Astrocyte (in vitro differentiated cells and primary cell): ENCODE measurements around the gene PDLIM1. TPM values are rescaled to one million over a fixed set of nuclear protein-coding genes. Genes with fewer than 3 reads are reported as not detected.

Source experiments
- DNase-seq: peaks from one replicate; pipeline ENCODE4 v3.0.0-alpha.2; 2010; ENCODE audit warnings: low read depth
- FAIRE-seq: peaks from 2 replicates; lab custom pipeline; 2011; peaks lifted over from hg19 to GRCh38; lab: Jason Lieb, UNC
- H2AFZ ChIP-seq: 2 replicates; pipeline ENCODE4 v1.6.0; 2012; ENCODE audit warnings: low read depth, low read length, inconsistent platforms
- H3K27ac ChIP-seq: 2 replicates; pipeline ENCODE4 v1.5.1; 2011; ENCODE audit warnings: low read depth, low read length, inconsistent platforms
- H3K27me3 ChIP-seq: 2 replicates; pipeline ENCODE4 v1.6.0; 2011; ENCODE audit warnings: low read length, inconsistent platforms; ENCODE audit not compliant: insufficient read depth
- H3K36me3 ChIP-seq: 2 replicates; pipeline ENCODE4 v1.5.1; 2011; ENCODE audit warnings: low read length, inconsistent platforms; ENCODE audit not compliant: insufficient read depth
- H3K4me1 ChIP-seq: 2 replicates; pipeline ENCODE4 v1.5.1; 2011; ENCODE audit warnings: low read length, inconsistent platforms; ENCODE audit not compliant: insufficient read depth
- H3K4me2 ChIP-seq: 2 replicates; pipeline ENCODE4 v1.6.0; 2012; ENCODE audit warnings: low read length, inconsistent platforms
- H3K4me3 ChIP-seq: 2 replicates; pipeline ENCODE4 v1.5.1; 2011; ENCODE audit warnings: low read depth, mild to moderate bottlenecking, low read length, inconsistent platforms; ENCODE audit not compliant: insufficient read depth
- H3K79me2 ChIP-seq: 2 replicates; pipeline ENCODE4 v1.6.0; 2012; ENCODE audit warnings: mild to moderate bottlenecking, low read length, inconsistent platforms; ENCODE audit not compliant: insufficient read depth
- H3K9ac ChIP-seq: 2 replicates; pipeline ENCODE4 v1.6.0; 2012; ENCODE audit warnings: mild to moderate bottlenecking, low read length, inconsistent platforms
- H3K9me3 ChIP-seq: 2 replicates; pipeline ENCODE4 v1.5.1; 2012; ENCODE audit warnings: low read depth, mild to moderate bottlenecking, low read length, inconsistent platforms; ENCODE audit not compliant: insufficient read depth
- H4K20me1 ChIP-seq: 2 replicates; pipeline ENCODE4 v1.6.0; 2012; ENCODE audit warnings: low read length, inconsistent platforms; ENCODE audit not compliant: insufficient read depth
- H3K27ac Mint-ChIP-seq: one replicate; pipeline ENCODE4 v1.8.0; 2021; ENCODE audit warnings: mild to moderate bottlenecking, mixed read lengths; ENCODE audit not compliant: unreplicated experiment
- H3K27me3 Mint-ChIP-seq: one replicate; pipeline ENCODE4 v1.8.0; 2021; ENCODE audit warnings: low read depth, mixed read lengths; ENCODE audit not compliant: unreplicated experiment
- H3K36me3 Mint-ChIP-seq: one replicate; pipeline ENCODE4 v1.8.0; 2021; ENCODE audit warnings: low read depth, mixed read lengths; ENCODE audit not compliant: unreplicated experiment
- H3K4me1 Mint-ChIP-seq: one replicate; pipeline ENCODE4 v1.8.0; 2021; ENCODE audit warnings: low read depth, mixed read lengths; ENCODE audit not compliant: unreplicated experiment
- H3K4me3 Mint-ChIP-seq: one replicate; pipeline ENCODE4 v1.8.0; 2021; ENCODE audit warnings: mild to moderate bottlenecking, moderate library complexity, mixed read lengths; ENCODE audit not compliant: unreplicated experiment
- H3K9me3 Mint-ChIP-seq: one replicate; pipeline ENCODE4 v1.8.0; 2021; ENCODE audit warnings: mild to moderate bottlenecking, mixed read lengths; ENCODE audit not compliant: unreplicated experiment
- EZH2 ChIP-seq: IDR thresholded peaks from 2 replicates; pipeline ENCODE4 v1.6.1; 2012; ENCODE audit warnings: mild to moderate bottlenecking, low read length, inconsistent platforms; ENCODE audit not compliant: insufficient read depth
- total RNA-seq: library from RNA; stranded (reverse); gene quantifications from 2 replicates; pipeline ENCODE4 v1.2.1, GENCODE V29; 2021
- TF ChIP-seq, protein P1 (sequence below): IDR thresholded peaks from 2 replicates; pipeline ENCODE4 v1.5.1; 2011; ENCODE audit warnings: low read depth, mild to moderate bottlenecking, inconsistent platforms, low read length, moderate library complexity; ENCODE audit not compliant: insufficient read depth

Gene PDLIM1
- total RNA-seq, 1 donor from 2014 or later = 320 TPM

- no peak overlapping the region for H3K27ac ChIP-seq
- H3K4me1 Mint-ChIP-seq = peaks cover 10% of the 10 kb centered on the region
- no peaks in the 10 kb centered on the region for H3K79me2 ChIP-seq
- no peaks in the 10 kb centered on the region for H3K27me3 ChIP-seq
- H3K9ac ChIP-seq = no peak overlapping the region
- H3K4me2 ChIP-seq = no peak overlapping the region
- H3K4me3 Mint-ChIP-seq = no peak overlapping the region
- H2AFZ ChIP-seq = no peak overlapping the region
- no peak overlapping the region for H3K27ac Mint-ChIP-seq
- H3K27me3 Mint-ChIP-seq = no peaks in the 10 kb centered on the region
- H3K4me3 ChIP-seq = no peak overlapping the region
- peaks cover 3% of the 10 kb centered on the region for H3K4me1 ChIP-seq
- no peak for FAIRE-seq
- no peaks in the 10 kb centered on the region for H3K9me3 Mint-ChIP-seq
- no peaks in the 10 kb centered on the region for H3K9me3 ChIP-seq
- TF ChIP-seq EZH2 = no peak
- TF ChIP-seq, protein P1, sequence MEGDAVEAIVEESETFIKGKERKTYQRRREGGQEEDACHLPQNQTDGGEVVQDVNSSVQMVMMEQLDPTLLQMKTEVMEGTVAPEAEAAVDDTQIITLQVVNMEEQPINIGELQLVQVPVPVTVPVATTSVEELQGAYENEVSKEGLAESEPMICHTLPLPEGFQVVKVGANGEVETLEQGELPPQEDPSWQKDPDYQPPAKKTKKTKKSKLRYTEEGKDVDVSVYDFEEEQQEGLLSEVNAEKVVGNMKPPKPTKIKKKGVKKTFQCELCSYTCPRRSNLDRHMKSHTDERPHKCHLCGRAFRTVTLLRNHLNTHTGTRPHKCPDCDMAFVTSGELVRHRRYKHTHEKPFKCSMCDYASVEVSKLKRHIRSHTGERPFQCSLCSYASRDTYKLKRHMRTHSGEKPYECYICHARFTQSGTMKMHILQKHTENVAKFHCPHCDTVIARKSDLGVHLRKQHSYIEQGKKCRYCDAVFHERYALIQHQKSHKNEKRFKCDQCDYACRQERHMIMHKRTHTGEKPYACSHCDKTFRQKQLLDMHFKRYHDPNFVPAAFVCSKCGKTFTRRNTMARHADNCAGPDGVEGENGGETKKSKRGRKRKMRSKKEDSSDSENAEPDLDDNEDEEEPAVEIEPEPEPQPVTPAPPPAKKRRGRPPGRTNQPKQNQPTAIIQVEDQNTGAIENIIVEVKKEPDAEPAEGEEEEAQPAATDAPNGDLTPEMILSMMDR = no peak
- peaks cover 3% of the 10 kb centered on the region for H3K36me3 Mint-ChIP-seq
- H3K36me3 ChIP-seq = no peaks in the 10 kb centered on the region
- H4K20me1 ChIP-seq = no peaks in the 10 kb centered on the region
- no peak for DNase-seq
These were observed 35.1 kb upstream of the PDLIM1 start for GRCh38 chr10:95325863-95326262.

DNA sequence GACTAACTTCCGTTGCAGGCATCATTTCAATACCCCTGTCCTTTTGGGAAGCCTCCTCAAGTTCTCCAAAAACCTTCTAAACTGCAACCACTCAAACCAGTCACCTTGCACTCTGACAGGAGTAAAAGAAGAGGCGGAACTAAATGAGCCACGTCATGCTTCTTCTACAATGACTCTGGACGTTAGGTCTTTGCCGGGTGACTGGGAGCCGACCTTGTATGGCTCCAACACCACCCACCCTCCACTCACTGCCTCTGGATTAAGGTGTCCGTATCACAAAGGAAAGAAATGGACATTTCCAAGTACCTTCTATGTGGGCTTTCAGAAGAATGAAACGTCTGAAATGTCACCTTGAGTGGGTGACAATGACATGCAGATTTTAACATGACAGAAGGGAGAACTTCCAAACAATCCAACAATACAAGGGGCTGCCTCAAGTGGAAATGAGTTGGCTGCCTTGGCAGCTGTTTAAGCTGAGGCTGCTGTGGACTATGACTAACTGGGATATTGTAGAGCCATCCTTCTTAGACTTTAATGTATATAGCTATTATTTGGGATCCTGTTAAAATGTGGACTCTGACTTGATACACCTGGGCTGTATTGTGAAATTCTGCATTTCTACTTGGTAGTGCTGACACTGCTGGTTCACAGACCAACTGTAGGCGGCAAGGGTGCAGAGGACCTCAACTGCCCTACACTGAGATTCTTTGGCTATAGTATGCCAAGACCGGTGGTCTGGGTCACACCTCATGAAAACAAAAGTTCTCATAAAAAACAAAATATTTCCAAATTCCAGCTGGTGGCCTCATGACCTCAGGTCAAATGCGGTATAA, 33.8 kb upstream of the PDLIM1 start:
- FAIRE-seq (no peak), DNase-seq (no peak)
- H3K4me3 Mint-ChIP-seq = no peak overlapping the region
- Histone ChIP-seq H4K20me1 (no peaks in the 10 kb centered on the region), H3K4me1 (peaks cover 3% of the 10 kb centered on the region), H3K79me2 (no peaks in the 10 kb centered on the region), H3K4me3 (no peak overlapping the region), H3K36me3 (no peaks in the 10 kb centered on the region), H3K4me2 (no peak overlapping the region), H3K9me3 (no peaks in the 10 kb centered on the region), H2AFZ (no peak overlapping the region), H3K27ac (no peak overlapping the region), H3K27me3 (no peaks in the 10 kb centered on the region), H3K9ac (no peak overlapping the region)
- no peak overlapping the region for H3K27ac Mint-ChIP-seq
- H3K27me3 Mint-ChIP-seq = no peaks in the 10 kb centered on the region
- H3K9me3 Mint-ChIP-seq = no peaks in the 10 kb centered on the region
- peaks cover 7% of the 10 kb centered on the region for H3K36me3 Mint-ChIP-seq
- TF ChIP-seq EZH2 = no peak
- TF ChIP-seq, protein P1 = no peak
- peaks cover 8% of the 10 kb centered on the region for H3K4me1 Mint-ChIP-seq
